ENCODE measurements around the gene RUNX1. TPM values are rescaled to one million over a fixed set of nuclear protein-coding genes. Genes with fewer than 3 reads are reported as not detected.
"Not testable (repeated sequence)": the region's sequence is repeated elsewhere in the genome, so short reads cannot be mapped to it uniquely, and the experiment has no call there.

Gene RUNX1
- total RNA-seq, 1 donor from 2014 or later: 2.2 TPM

DNA sequence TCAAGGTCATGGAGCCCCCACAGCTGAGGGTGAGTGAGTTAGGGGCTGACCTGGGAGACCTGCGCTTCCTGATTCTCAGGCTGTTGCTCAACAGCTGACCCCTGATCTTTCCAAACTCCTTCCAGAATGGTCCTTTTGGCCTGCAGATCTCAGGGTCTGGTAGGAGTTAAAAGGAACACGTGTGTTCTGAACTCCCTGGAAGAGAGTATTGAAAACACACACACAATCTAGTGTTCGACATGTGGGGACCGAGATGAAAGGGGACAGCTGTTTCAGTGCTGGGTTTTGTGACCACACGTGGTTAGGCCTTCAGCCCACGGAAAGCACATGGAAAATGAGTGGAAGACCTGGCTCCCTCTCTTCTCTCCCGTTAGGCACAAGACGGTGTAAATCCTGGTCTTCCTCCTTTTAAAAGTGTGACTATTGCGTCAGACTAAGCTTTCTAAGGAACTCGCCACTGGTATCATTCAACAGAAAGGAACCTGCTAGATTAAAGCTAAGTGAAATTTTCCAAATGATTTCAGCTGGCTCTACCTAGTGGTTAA, 49.6 kb downstream of the RUNX1 start:
- ATAC-seq (peak; percentile 43), DNase-seq (no peak)
- intact Hi-C loops (cut with micrococcal nuclease): no loop called here

DNA sequence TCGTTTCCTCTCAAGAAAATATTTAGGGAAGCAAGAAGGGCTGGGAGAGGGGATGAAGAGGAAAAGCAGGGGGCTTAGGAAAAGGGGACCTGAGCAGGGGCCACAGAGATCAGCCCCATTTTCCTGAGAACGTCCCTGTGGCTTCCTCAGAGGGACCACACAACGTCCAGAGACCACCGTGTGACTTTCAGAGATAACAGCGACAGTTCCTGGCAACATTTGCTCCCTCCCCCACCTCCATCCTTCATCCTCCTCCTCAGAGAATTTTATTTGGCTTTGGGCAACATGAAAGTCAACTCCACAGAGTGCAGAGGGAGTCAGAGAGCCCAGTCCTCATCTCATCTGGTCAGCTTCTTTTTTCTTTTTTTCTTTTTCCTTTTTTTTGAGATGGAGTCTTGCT, 50.9 kb downstream of the RUNX1 start:
- no peak for ATAC-seq
- intact Hi-C loops (cut with micrococcal nuclease): no loop called here
- DNase-seq: no peak

DNA sequence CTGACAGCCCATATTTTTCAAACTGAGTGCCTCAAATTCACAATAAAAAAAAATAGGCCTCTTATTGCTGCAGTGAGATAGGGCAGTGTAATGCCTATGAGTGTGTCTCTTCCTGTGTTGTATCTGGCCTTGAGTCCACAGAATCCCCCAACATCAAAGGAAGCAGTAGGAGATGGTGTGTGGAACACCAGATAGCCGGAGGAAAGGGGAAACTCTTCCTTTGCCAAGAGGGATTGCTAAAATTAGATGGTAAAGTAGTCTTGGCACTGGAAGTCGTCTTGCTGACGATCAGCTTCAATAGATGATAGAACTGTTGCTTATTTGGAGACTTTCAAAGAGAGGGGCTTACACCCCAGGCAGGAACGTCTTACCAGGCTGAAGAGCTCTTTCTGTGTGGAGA, 51.8 kb downstream of the RUNX1 start:
- ATAC-seq (no peak), DNase-seq (no peak)
- intact Hi-C loops (cut with micrococcal nuclease): no loop called here

DNA sequence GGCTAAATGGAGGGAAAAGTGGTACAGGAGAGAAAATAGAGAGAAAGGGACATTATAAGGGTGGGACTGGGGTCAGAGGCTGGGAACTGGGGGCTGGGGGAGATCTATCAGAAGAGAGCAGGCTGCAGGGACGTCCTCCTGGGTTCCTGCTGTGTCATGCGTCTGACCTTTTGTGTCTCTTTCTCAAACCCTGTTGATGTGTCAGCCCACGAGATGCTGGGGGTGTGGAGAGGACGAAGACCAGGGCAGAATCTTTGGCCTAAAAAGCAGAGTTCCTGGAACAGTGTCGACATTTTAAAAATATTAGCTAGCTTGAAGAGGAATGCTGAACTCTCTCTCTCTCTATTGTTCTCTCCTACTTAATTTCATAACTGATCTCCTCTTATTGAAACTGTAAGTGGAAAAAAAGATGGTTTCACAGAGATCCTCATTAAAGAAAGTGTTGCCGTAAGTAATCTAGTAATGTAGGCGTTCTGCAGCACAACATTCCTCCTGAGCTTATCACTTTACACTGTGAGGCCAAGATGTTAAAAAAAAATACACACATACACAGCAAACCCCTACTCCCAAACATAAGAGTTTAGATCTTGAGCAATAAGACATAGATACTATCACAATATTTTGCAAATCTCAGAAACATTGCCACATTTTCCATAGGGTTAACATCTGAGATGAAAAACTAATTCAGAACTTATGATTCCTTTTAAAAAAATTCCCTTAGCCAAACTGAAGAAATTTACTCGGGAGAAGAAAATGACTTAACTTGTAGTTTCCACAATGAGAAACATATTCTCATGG, 52.6 kb downstream of the RUNX1 start:
- intact Hi-C loops (cut with micrococcal nuclease): no loop called here
- ATAC-seq: peak; percentile 36
- DNase-seq: no peak

- intact Hi-C loops (cut with micrococcal nuclease): no loop called here
- DNase-seq: no peak
- ATAC-seq: no peak
These were observed 53.2 kb downstream of the RUNX1 start for GRCh38 chr21:34995979-34996303.

- ATAC-seq (no peak), DNase-seq (no peak)
- intact Hi-C loops (cut with micrococcal nuclease): no loop called here
These were observed 54.1 kb downstream of the RUNX1 start for GRCh38 chr21:34994766-34995631.

- intact Hi-C loops (cut with micrococcal nuclease); DNase-seq; ATAC-seq: not testable (repeated sequence)
These were observed 55.6 kb downstream of the RUNX1 start for GRCh38 chr21:34993521-34993921.

GRCh38 chr21:34992736-34993398, 56.2 kb downstream of the RUNX1 start:
- intact Hi-C loops (cut with micrococcal nuclease): no loop called here
- DNase-seq (no peak), ATAC-seq (no peak)

DNA sequence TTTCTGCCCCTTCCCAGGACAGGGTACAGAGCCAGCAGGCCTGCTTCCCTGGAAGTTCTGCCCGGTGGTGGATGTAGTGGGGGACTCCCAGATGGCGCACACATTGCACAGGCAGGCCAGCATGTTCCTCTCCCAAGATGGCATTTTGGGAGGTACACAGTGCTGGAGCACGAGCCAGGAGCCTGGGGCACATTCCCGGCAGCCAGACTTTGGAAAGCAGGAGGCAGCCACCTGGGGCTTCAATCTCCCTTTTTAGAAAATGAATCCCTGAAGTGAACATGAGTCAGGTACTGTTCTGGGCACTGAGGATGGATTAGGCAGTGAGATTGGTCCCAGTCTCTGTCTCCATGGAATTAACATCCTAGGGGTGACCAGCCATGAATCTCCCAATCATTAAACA, 56.9 kb downstream of the RUNX1 start:
- no peak for DNase-seq
- intact Hi-C loops (cut with micrococcal nuclease): no loop called here
- no peak for ATAC-seq

DNA sequence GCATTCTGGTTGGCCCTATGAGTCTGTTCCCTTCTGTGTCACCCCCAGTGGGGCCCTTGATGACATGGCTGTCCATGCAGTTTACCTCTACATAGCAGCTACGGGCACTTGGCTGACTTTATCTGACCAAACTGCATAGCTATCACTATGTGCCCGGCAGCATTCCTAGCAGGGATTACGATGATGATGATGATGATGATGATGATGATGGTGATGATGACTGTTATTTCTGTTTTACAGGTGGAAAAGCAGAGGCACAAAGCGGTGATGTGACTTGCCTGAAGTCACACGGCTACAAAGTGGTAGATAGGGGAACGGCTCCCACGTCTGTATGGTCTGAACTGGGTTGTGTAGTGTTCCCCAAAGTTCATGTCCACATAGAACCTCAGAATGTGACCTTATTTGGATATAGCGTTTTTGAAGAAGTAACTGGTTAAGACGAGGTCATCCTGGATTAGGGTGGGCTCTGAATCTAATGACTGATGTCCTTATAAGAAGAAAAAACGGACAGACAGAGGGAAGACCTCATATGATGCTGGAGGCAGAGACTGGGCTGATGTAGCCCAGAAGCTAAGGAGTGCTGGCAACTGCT, 57.6 kb downstream of the RUNX1 start:
- no peak for ATAC-seq
- no peak for DNase-seq
- intact Hi-C loops (cut with micrococcal nuclease): no loop called here

- DNase-seq (no peak), ATAC-seq (no peak)
- intact Hi-C loops (cut with micrococcal nuclease): no loop called here
These were observed 58.3 kb downstream of the RUNX1 start for GRCh38 chr21:34990842-34991241.

GRCh38 chr21:34989337-34990151, 59.6 kb downstream of the RUNX1 start:
- no peak for DNase-seq
- intact Hi-C loops (cut with micrococcal nuclease): no loop called here
- ATAC-seq: no peak

GRCh38 chr21:34988625-34989024, 60.5 kb downstream of the RUNX1 start:
- intact Hi-C loops (cut with micrococcal nuclease): no loop called here
- DNase-seq (no peak), ATAC-seq (no peak)

- intact Hi-C loops (cut with micrococcal nuclease): no loop called here
These were observed 61.0 kb downstream of the RUNX1 start for GRCh38 chr21:34988139-34988538.

DNA sequence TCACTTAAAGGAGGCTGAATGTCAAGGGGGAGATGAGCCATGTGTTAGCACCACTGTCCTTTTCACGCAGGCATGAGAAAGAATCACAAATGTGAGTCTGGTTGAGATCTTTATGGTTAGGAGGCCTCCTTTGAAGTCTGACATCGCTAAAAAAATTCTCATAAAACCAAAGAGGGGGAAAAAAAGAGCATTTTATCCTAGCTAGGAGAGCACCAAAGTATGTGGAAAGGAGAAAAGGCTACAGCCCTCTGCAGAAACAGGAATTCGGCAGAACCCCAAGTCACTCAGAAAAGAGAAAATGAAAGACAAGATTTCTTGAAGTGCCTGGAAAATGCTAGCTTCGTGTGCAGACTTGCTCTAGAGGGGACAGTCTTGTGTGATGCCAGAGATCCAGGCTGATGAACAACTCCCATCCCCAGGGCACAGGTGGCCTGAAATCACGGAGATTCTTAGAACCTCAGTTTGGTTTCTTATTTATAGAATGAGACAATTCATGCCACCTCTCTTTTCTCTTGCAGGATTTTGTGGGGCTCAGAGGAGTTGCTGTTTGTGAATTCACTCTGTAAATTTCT, 61.5 kb downstream of the RUNX1 start:
- intact Hi-C loops (cut with micrococcal nuclease): no loop called here
- ATAC-seq: no peak

More at GRCh38 chr21:34988139-34988538, 61.0 kb downstream of the RUNX1 start:
- DNase-seq: no peak
- no peak for ATAC-seq

GRCh38 chr21:34986561-34987500, 62.3 kb downstream of the RUNX1 start:
- DNase-seq (no peak), ATAC-seq (no peak)
- intact Hi-C loops (cut with micrococcal nuclease): no loop called here

More for the DNA sequence above, 61.5 kb downstream of the RUNX1 start:
- no peak for DNase-seq

GRCh38 chr21:34984356-34985058, 64.6 kb downstream of the RUNX1 start:
- DNase-seq: no peak
- intact Hi-C loops (cut with micrococcal nuclease): no loop called here
- ATAC-seq: no peak

Measured in left ventricle myocardium superior (tissue), 1 donor.